A549 treated with dexamethasone at 1 μM for 4 hours (cell line): Measurements from ENCODE around the gene SPAG4. TPM values are rescaled to one million over a fixed set of nuclear protein-coding genes. Genes with fewer than 3 reads are reported as not detected.

ENCODE experiments used
- total RNA-seq: library from RNA; stranded (reverse); fragments of 200-300 nt; extraction: Qiagen RNA extraction; gene quantifications from 5 replicates; pipeline ENCODE4 v1.2.3, GENCODE V29; 2022

Gene SPAG4, protein sequence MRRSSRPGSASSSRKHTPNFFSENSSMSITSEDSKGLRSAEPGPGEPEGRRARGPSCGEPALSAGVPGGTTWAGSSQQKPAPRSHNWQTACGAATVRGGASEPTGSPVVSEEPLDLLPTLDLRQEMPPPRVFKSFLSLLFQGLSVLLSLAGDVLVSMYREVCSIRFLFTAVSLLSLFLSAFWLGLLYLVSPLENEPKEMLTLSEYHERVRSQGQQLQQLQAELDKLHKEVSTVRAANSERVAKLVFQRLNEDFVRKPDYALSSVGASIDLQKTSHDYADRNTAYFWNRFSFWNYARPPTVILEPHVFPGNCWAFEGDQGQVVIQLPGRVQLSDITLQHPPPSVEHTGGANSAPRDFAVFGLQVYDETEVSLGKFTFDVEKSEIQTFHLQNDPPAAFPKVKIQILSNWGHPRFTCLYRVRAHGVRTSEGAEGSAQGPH
- total RNA-seq, result 3.3 to 4.9 TPM (median 4.4 TPM) in 5 replicates

DNA sequence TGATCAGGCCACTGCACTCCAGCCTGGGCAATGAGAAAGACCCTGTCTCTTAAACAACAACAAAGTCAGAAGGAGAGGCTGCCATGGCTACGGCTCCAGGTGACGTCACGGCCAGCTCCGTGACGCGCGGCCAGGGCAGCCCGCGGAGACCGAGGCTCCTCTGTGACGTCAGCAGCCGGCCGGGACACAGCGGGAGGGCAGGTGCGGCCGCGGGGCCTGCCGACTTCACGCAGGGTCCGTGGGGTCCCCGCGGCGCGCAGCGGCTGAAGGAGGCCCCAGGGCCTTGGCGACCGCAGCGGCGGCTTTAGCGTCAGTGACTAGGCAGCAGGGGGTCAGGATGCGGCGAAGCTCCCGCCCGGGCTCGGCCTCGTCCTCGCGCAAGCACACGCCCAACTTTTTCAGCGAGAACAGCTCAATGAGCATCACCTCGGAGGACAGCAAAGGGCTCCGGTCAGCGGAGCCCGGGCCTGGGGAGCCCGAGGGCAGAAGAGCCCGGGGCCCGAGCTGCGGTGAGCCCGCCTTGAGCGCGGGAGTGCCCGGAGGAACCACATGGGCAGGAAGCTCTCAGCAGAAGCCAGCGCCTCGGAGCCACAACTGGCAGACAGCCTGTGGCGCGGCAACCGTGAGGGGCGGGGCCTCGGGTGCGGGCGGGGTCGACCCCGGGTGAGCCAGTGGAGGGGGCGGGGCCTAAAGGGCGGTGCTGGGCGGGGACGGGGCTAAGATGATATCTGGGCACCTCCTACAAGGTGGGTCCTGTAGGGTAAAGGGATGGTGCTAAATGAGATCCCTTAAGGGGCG, at the start of gene SPAG4:
Gene SPAG4 (plus strand): TSS at position 163 of the 798 bp plus-strand sequence. CDS start 175 bp downstream, at position 338.

DNA sequence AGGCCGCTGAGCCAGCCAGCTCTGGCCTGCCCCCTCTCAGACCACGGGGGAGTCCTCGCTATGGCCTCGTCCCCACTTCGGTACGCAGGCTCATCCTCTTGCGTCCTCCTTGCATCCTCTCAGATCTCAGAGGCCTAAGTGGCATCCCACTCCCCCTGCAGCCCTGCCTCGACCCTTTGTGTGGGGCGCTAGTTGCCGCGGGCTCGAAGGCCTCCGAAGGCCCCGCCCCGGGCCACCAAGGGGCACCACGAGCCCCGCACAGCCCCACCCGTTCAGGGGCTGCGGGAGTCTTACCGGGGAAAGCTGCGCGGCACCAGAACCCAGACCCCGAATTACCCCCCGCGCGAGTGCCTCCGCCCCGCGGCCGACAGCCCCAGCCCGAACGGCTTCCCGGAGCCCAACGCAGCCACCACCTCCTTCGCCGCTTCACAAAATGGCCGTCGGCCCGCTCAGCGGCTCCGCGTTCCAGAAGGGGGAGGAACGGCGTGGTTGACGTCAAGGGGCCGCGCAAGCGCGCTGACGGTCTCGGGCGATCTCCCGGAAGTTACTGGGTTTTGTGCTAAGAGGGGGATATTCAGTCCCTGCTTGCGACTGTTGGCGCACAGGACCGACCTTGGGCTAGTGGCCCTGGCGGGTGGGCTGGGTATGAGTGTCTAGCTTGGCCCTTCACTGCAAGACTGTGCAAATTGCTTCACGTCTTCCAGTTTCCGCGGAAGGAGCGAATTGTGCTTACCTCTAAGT, 49.0 kb downstream of the SPAG4 start, which contains the start of the genes CPNE1 and RBM12:
Gene CPNE1 (minus strand): TSS at position 435 of the 741 bp plus-strand sequence. CDS start 31,977 bp downstream, outside the sequence.
Gene RBM12 (minus strand): TSS at position 435 of the 741 bp plus-strand sequence. CDS start 9,578 bp downstream, outside the sequence.

Other genes with a start within 250 kb of the SPAG4 start
- 28.1 to 31.5 TPM (median 30.2 TPM) in 5 replicates for gene UQCC1, start 203.9 kb upstream of the SPAG4 start, total RNA-seq
- not detected in 5 replicates for gene GDF5, start 177.6 kb upstream of the SPAG4 start, total RNA-seq
- gene CEP250, start 160.2 kb upstream of the SPAG4 start, total RNA-seq, result 14.4 to 32.7 TPM (median 27.2 TPM) in 5 replicates
- not detected in 5 replicates for gene C20orf173, start 86.2 kb upstream of the SPAG4 start, total RNA-seq
- 228 to 236 TPM (median 231 TPM) in 5 replicates for gene ERGIC3, start 73.8 kb upstream of the SPAG4 start, total RNA-seq
- 159 to 217 TPM (median 213 TPM) in 5 replicates for gene CPNE1, start 49.1 kb downstream of the SPAG4 start, total RNA-seq
- gene RBM12, start 49.1 kb downstream of the SPAG4 start, total RNA-seq, result 65.9 to 125 TPM (median 113 TPM) in 5 replicates
- 28.7 to 39.6 TPM (median 37.3 TPM) in 5 replicates for gene NFS1, start 83.5 kb downstream of the SPAG4 start, total RNA-seq
- gene ROMO1, start 83.6 kb downstream of the SPAG4 start, total RNA-seq, result 277 to 370 TPM (median 304 TPM) in 5 replicates
- 188 to 216 TPM (median 200 TPM) in 5 replicates for gene RBM39, start 126.4 kb downstream of the SPAG4 start, total RNA-seq
- gene PHF20, start 156.2 kb downstream of the SPAG4 start, total RNA-seq, result 33.6 to 40.3 TPM (median 38.0 TPM) in 5 replicates